PC-3 (cell line): Measurements from ENCODE around the gene SPATC1L. TPM values are rescaled to one million over a fixed set of nuclear protein-coding genes. Genes with fewer than 3 reads are reported as not detected.

Source experiments
- ATAC-seq: fragments of 200-7000 bp; cut with Tn5 transposase; 2 replicates; pipeline ENCODE4 v1.9.1; 2020; ENCODE audit warnings: mild to moderate bottlenecking, moderate library complexity
- BruUV-seq: library from RNA; stranded (reverse); fragments of 400-500 nt; replicated peaks from 2 replicates; lab custom pipeline; 2021; lab: Mats Ljungman, UMichigan
- CTCF ChIA-PET: fragments of 300-600 bp; sonication (Branson Sonifier 250); formaldehyde crosslinking; loops from one replicate; lab custom pipeline; 2022; ENCODE audit warnings: antibody characterized with exemption; lab: Charles Lee
- POLR2A ChIA-PET: fragments of 300-600 bp; sonication (Branson Sonifier 250); formaldehyde crosslinking; loops from one replicate; lab custom pipeline; 2022; ENCODE audit warnings: antibody characterized with exemption; ENCODE audit not compliant: unreplicated experiment; lab: Charles Lee
- DNase-seq: peaks from one replicate; pipeline ENCODE4 v3.0.0-alpha.2; 2015
- H2AFZ ChIP-seq: fragments of 300-600 bp; sonication (generic); 2 replicates; pipeline ENCODE4 v1.6.0; 2016; ENCODE audit warnings: antibody characterized with exemption, low read length
- H3F3A ChIP-seq: fragments of 300-600 bp; sonication (generic); one replicate; pipeline ENCODE4 v1.6.0; 2017; ENCODE audit warnings: antibody characterized with exemption, low read length, control low read depth, mild to moderate bottlenecking; ENCODE audit not compliant: unreplicated experiment
- H3K27ac ChIP-seq: fragments of 300-600 bp; sonication (generic); 2 replicates; pipeline ENCODE4 v1.5.1; 2016; ENCODE audit warnings: mild to moderate bottlenecking, low read length
- H3K27me3 ChIP-seq: fragments of 300-600 bp; sonication (generic); 2 replicates; pipeline ENCODE4 v1.6.1; 2016; ENCODE audit warnings: low read length, mixed read lengths
- H3K36me3 ChIP-seq: fragments of 300-600 bp; sonication (generic); 2 replicates; pipeline ENCODE4 v1.6.1; 2016; ENCODE audit warnings: low read depth, mixed run types, low read length, mixed read lengths
- H3K4me1 ChIP-seq: fragments of 300-600 bp; sonication (generic); 2 replicates; pipeline ENCODE4 v1.5.1; 2016; ENCODE audit warnings: low read length; ENCODE audit not compliant: insufficient read depth
- H3K4me2 ChIP-seq: fragments of 300-600 bp; sonication (generic); 2 replicates; pipeline ENCODE4 v1.6.0; 2016; ENCODE audit warnings: low read length
- H3K4me3 ChIP-seq: fragments of 300-600 bp; sonication (generic); 2 replicates; pipeline ENCODE4 v1.5.1; 2016; ENCODE audit warnings: mild to moderate bottlenecking, low read length, mixed read lengths
- H3K79me2 ChIP-seq: fragments of 300-600 bp; sonication (generic); 2 replicates; pipeline ENCODE4 v1.6.1; 2017; ENCODE audit warnings: low read length, mixed read lengths
- H3K9ac ChIP-seq: fragments of 300-600 bp; sonication (generic); 2 replicates; pipeline ENCODE4 v1.6.0; 2016; ENCODE audit warnings: mild to moderate bottlenecking, low read length
- H3K9me2 ChIP-seq: fragments of 300-600 bp; sonication (generic); replicated peaks from 2 replicates; pipeline ENCODE4 v1.6.1; 2016; ENCODE audit warnings: mixed run types, low read length, mixed read lengths
- H3K9me3 ChIP-seq: fragments of 300-600 bp; sonication (generic); 2 replicates; pipeline ENCODE4 v1.6.1; 2016; ENCODE audit warnings: low read length, mixed read lengths
- H4K20me1 ChIP-seq: fragments of 300-600 bp; sonication (generic); 2 replicates; pipeline ENCODE4 v1.6.1; 2016; ENCODE audit warnings: low read length, mixed read lengths
- EZH2 ChIP-seq: fragments of 300-600 bp; sonication (generic); IDR thresholded peaks from one replicate; pipeline ENCODE4 v1.6.1; 2017; ENCODE audit warnings: antibody characterized with exemption, mild to moderate bottlenecking, low read length; ENCODE audit not compliant: unreplicated experiment
- EZH2phosphoT487 ChIP-seq: fragments of 300-600 bp; sonication (generic); IDR thresholded peaks from 2 replicates; pipeline ENCODE4 v1.6.1; 2018; ENCODE audit warnings: mild to moderate bottlenecking, antibody characterized with exemption, low read length, borderline replicate concordance
- intact Hi-C: fragments of 100-400 bp; cut with micrococcal nuclease; formaldehyde crosslinking; loops from 2 replicates; pipeline ENCODE4 v1.9.0; 2023
- total RNA-seq: library from RNA; depleted of rRNA; stranded (reverse); fragments of >200 nt; gene quantifications from 2 replicates; pipeline ENCODE4 v1.2.3, GENCODE V29; 2014
- TF ChIP-seq, protein P1 (sequence below): fragments of 300-600 bp; sonication (generic); conservative IDR thresholded peaks from 2 replicates; pipeline ENCODE4 v1.5.1; 2017; ENCODE audit warnings: antibody characterized with exemption, low read depth, mild to moderate bottlenecking, low read length

The SPATC1L gene
- total RNA-seq, 1 experiment from 2014 or later = 41.7 TPM

DNA sequence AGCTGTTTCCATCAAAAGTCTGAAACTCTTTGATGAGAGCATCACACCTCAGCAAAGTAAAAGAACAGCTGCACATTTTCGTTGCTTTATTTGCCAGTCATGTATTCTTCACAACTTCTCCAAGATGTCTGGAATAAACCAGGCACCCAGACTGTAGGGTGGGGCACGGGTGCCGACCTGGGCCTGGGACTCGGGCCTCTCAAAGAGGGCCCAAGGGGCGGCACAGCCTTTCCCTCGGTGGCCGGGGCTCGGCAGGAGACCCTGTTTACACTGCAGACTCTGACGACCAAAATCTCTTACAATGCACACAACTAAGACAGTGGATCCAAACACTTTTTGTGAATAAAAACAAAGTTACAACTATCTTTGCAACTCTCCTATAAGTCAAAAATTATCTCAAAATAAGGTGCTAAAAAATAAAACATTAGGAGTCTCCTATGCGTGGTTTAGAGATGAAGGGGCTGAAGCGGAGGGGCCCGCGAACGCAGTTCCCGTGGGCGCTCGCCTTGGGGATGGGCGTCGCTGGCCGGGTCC, 43.6 kb upstream of the SPATC1L start:
- H3K27ac ChIP-seq = peak overlapping the region; percentile 14; the same call in 1 of the 2 replicates
- peak overlapping the region; percentile 94 for H3K4me2 ChIP-seq
- H3K27me3 ChIP-seq = no peaks in the 10 kb centered on the region
- 0 out of 2 replicates have a peak, but pooled peaks cover 8% of the 10 kb centered on the region for H3K36me3 ChIP-seq
- ChIA-PET CTCF (interaction anchor here (0.7 to 1.5 kb wide), 3 partner anchors 84 to 272 kb away, joined by 3 to 5 read pairs (median 4); no protein-coding TSS in a partner anchor), POLR2A (interaction anchor here (0.6 kb wide), 2 partner anchors 51 to 280 kb away, joined by 4 to 13 read pairs; no protein-coding TSS in a partner anchor)
- peak overlapping the region; percentile 79 for H2AFZ ChIP-seq
- ATAC-seq (no peak), DNase-seq (no peak)
- H3K79me2 ChIP-seq = peaks cover 53% of the 10 kb centered on the region
- no peak for TF ChIP-seq EZH2phosphoT487
- TF ChIP-seq, protein P1, sequence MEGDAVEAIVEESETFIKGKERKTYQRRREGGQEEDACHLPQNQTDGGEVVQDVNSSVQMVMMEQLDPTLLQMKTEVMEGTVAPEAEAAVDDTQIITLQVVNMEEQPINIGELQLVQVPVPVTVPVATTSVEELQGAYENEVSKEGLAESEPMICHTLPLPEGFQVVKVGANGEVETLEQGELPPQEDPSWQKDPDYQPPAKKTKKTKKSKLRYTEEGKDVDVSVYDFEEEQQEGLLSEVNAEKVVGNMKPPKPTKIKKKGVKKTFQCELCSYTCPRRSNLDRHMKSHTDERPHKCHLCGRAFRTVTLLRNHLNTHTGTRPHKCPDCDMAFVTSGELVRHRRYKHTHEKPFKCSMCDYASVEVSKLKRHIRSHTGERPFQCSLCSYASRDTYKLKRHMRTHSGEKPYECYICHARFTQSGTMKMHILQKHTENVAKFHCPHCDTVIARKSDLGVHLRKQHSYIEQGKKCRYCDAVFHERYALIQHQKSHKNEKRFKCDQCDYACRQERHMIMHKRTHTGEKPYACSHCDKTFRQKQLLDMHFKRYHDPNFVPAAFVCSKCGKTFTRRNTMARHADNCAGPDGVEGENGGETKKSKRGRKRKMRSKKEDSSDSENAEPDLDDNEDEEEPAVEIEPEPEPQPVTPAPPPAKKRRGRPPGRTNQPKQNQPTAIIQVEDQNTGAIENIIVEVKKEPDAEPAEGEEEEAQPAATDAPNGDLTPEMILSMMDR = no peak
- TF ChIP-seq EZH2 = no peak
- H3F3A ChIP-seq = no peaks in the 10 kb centered on the region
- BruUV-seq = TSS peak; percentile 26
- H3K9ac ChIP-seq = peak overlapping the region; percentile 76
- no peaks in the 10 kb centered on the region for H3K9me3 ChIP-seq
- peak overlapping the region; percentile 72 for H3K4me3 ChIP-seq
- intact Hi-C loops = loop anchor here (2.0 to 5.0 kb wide), 4 partner anchors 43 to 94 kb away; partner anchors contain the start of genes C21orf58, MCM3AP, PCNT and SPATC1L
- H4K20me1 ChIP-seq = peaks cover 15% of the 10 kb centered on the region; the same call in 1 of the 2 replicates
- H3K4me1 ChIP-seq = peaks cover 32% of the 10 kb centered on the region
- H3K9me2 ChIP-seq = no peaks in the 10 kb centered on the region

DNA sequence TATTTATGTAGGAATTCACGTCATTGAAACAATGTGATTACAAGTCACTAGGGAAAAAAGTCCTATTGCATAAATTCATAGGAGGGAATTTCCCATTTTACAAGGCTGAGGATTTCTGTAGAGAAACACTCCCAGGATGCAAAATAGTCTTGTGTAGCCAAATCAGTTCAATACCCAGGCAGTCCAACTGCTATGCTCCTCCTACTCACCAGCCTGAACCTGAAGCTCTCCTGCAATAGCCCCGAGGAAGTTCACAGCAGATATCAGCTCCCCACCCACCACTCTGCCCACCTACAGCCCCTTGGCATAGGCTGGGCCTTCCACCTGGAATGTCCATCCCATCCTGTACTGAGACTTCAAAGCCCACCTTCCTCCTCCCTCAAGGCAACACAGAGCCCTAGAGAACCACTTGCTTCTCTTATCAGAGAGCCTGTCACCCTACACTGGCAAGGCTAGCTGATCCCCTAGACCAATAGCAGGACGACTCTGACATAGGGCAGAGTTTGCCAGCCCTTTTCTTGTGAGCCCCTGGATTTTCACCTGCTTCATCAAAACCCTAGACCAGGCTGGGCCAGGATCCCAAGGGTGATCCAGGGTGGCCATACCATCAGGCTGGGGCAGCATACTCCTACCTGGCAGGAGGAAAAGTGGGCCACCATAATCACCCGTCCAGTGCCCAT, 42.8 kb upstream of the SPATC1L start:
- no TSS peak for BruUV-seq
- Histone ChIP-seq H3K27me3 (no peaks in the 10 kb centered on the region), H3K9me3 (no peaks in the 10 kb centered on the region), H3K36me3 (0 out of 2 replicates have a peak, but pooled peaks cover 8% of the 10 kb centered on the region), H3F3A (no peaks in the 10 kb centered on the region), H3K4me2 (peak overlapping the region; percentile 94), H3K4me1 (peaks cover 32% of the 10 kb centered on the region), H3K9ac (peak overlapping the region; percentile 76; the same call in 1 of the 2 replicates), H3K79me2 (peaks cover 53% of the 10 kb centered on the region), H2AFZ (no peak overlapping the region; the same call in 1 of the 2 replicates), H4K20me1 (peaks cover 15% of the 10 kb centered on the region; the same call in 1 of the 2 replicates), H3K4me3 (peak overlapping the region; percentile 72), H3K9me2 (no peaks in the 10 kb centered on the region), H3K27ac (no peak overlapping the region)
- ChIA-PET CTCF (interaction anchor here (0.5 to 1.5 kb wide), 3 partner anchors 84 to 254 kb away, joined by 3 to 4 read pairs (median 3); no protein-coding TSS in a partner anchor), POLR2A (no interaction called here)
- TF ChIP-seq, protein P1 = no peak
- no peak for TF ChIP-seq EZH2
- intact Hi-C loops = loop anchor here (2.0 to 5.0 kb wide), 4 partner anchors 42 to 95 kb away; partner anchors contain the start of genes C21orf58, MCM3AP, PCNT and SPATC1L
- ATAC-seq = no peak
- DNase-seq = no peak
